Left forelimb (tissue), 1 donor: ENCODE measurements around the gene DCDC1.

Experiments
- DNase-seq: peaks from one replicate; pipeline ENCODE4 v3.0.0-alpha.2; 2018; ENCODE audit warnings: low spot score

DCDC1 gene, protein sequence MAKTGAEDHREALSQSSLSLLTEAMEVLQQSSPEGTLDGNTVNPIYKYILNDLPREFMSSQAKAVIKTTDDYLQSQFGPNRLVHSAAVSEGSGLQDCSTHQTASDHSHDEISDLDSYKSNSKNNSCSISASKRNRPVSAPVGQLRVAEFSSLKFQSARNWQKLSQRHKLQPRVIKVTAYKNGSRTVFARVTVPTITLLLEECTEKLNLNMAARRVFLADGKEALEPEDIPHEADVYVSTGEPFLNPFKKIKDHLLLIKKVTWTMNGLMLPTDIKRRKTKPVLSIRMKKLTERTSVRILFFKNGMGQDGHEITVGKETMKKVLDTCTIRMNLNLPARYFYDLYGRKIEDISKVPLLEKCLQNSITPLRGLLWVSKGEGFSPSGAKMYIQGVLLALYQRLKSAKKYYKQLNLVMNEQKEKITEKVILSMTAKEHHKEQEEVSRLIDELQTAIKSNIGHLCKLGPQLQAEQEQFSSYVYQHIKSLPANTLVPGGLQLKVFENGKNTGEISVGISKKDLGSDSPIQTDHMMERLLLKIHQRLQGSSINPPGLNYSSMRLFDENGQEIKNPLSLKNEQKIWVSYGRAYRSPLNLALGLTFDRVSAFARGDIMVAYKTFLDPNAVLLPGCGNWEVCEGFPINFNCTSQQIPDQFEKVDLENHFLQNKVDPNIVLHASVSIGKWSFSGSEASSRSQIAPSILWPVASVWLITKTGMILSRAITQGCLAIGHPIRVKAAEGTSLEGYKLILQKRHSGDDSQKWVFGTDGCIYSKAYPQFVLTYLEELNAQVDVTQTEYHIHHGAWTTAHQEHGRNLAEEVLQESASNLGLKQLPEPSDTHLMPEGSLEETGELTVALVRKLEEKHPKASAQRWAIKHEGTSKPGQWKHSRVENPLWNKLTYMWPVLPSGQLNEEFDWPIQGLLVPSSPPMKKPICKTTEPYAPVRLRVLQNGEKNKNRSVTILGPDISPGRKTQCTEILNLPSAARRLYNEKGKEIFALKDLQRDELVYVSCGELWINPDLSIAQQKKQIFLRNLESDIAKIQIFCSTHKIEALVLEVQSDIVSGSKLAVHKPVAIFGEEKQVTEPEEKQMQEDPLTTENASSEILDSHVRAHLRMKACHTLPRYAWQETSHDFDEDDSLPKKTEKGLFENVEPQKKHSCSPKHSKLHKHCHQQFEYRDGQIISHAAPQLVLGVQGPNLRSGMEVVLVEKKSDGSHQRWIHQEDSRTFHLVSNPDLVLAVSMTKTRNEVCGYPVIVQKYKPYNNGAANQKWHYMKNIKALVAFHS (N-terminal part only)

DNA sequence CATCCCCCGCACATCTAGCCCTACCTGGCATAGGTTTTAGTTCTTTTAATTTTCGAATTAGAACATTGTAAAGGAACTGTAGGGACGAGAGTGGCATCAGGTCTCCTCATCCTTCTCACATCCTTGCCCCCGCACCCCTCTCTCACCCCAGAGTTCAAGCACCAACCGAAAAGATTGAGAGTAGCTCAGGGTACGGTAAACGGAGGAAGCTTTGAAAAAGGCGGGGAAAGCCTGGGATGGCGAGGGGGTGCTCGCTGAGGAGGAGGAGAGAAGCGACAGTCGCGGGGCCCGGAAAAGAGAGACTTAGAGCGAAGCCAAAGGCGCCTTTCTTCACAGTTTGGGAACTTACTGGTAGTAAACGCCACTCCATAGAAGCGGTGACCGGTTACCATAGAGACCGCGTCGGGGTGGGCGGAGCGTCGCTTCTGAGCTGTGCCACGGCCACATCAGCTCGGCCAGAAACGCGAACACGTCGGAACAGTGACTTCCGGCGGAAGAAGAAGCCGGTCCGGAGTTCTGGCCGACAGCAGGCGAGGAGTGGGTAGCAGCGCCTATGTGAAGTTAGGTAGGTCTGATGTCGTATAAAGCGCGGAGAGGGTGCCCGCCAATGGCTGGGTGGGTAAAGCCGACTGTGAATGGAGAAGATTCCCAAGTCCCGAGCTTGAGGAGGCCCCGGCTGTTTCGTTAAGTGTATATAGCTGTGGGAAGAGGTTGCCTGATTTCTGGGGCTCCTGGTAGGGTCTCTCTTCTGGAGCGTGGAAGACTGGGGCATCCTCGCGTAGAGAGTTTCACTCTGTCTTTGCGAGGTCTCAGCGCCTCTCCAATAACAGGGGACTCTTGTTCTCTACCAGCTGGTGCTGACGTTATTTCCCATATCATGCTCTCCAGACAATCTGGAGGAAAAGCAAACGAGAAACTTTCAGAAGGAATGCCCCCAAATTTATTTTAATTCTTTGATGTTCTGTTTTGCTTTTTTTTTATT is at the start of gene DCDC1, which contains the start of gene DNAJC24:
Gene DCDC1, minus strand, starts transcription at position 392 of the 982 bp plus-strand sequence. CDS start 41,459 bp downstream, outside the sequence.
Gene DNAJC24, plus strand, starts transcription at position 513 of the 982 bp plus-strand sequence. CDS start 889 bp downstream, outside the sequence.
- DNase-seq, result peak; percentile 94

DNA sequence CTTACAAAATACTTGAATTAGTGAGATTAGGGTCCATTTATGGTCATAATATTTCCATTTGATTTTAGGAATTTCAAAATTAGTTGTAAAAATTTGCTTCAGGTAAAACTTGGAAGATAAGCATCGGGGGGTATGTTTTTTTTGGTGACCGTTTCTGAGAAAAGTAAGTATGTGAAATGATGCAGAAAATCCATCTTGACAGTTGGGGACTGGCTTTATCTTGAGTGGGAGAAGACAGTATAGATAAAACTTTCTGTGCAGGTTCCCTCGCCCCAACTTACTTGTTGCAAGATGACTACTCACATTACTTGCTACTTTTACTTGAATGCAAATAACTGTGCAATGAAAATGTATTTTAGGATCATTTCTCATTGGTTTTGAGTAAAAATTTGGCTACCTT is 49.6 kb upstream of the DCDC1 start:
- DNase-seq, result no peak

DNA sequence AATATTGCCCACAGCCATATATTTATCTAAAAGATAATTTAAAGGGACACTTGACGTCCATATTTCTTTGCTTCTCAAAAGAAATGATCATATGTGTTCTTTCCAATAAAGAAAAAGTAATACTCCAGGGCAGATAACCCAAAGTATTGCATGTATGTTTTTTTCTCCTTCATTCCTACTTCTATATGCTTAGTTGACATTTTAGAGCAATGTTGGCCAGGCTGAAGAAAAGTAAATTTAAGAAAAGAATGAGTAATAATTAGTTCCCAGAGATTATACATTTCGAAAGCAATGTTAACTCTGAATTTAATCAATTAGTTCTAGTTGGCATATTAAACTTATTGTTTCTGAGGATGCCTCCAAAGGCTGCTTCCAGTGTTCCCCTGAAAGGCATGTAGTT is 48.3 kb upstream of the DCDC1 start:
- no peak for DNase-seq

DNA sequence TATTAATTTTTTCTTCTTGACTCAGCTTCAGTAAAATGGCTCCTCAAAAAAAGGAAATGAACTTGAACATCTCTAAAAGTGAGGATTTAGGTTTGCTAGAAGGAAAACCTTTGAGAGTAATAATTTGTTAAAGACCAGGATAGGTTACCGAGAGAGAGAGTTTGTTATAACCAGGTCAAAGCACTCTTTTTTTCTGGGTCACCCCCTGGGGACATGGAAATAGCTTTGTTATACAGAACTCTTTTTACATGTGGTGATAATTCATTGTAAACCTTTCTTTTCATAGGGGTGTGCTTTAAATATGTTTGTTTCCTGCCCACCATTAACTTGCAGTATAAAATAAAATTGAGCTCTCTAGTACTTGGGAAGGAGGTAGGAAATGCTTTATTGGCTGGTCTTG is 47.8 kb upstream of the DCDC1 start:
- DNase-seq, result no peak

DNA sequence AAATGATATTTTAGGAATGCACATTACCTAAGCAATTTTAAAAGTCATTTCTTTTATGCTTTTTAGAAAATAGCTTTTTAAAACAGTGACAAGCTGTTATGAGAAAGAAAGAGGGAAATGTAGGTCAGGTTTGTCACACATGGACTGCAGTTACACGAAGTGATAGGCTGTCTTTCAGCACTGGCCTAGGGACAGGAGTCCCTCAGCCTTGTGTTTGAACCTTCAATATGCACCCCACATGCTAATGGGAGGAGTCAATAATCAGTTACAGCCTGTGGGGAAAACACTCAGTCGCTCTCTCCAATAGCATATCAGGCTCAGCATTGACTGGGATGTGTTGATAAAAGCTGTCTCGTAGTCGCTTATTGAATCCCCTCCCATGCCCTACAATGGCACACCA is 45.9 kb upstream of the DCDC1 start:
- DNase-seq, result no peak

DNA sequence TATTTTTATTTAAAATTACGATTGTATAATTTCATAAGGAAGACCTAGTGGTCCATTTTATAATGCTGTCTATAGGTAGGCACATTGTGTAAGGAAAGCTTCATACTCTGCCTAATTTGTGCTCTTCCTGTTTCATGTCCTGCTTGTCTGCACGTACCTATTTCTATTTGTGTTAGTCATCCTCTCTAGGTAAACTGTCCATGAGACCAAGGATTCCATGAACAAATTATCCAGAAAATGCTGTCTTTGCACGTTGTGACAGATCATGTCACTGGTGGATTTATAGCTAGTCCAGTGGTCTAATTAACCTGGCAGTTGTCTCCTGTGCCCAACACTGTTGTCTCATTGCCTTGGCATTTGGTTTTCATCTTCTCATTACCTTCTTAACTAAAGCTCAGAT is 44.8 kb upstream of the DCDC1 start:
- DNase-seq, result no peak

DNA sequence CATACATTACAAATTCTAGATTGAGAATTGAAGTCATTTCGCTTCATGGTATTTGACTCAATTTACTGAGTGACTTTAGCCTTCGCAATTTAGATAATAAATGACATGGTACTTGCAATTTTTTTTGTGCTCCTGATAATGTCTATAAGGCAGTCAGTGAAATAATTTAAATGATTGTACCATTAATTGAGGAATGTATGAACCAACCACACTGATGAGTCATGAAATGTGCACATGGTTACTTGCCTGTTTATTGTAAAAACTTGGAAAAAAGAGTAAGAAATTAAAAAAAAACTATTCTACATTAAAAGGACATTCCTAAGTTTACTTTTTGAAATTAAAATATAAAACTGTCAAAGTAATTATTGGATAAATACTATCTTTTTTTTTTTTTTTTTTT is 43.4 kb upstream of the DCDC1 start:
- DNase-seq, result no peak

DNA sequence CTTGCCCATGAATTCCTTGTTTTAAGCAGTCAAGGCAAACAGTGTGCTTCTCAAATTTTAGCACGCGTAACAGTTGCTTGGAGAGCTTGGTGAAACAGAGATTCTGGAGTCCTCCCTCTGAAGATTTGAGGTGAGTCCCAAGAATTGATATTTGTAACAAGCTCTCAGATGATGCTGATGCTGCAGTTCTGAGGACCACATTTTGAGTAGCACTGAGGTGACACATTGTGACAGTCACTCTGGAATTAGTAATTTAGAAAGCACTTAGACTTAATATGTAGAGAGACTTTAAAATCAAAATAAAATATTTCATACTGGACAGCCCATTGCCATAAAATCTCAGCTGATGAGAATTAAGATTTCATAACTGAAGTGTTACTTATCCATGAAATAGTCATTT is 38.7 kb upstream of the DCDC1 start:
- no peak for DNase-seq

DNA sequence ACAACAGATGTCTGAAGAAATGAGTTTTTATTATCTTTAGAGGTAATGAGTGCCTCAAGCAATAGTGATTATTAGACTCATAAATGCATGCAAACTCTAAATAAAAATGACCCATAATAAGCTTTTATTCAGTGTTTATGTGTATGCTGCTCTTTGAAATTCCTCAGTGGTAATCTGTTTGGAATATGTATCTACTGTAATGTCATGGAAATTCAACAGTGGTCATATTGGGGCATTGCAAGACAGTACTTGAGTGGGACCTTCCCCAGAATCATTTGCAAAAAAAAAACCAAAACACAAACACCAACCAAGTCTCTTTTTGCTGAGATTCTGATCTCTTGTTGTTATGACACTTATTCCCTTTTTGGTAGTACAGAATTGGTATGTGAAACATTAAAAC is 35.1 kb upstream of the DCDC1 start:
- DNase-seq, result no peak

DNA sequence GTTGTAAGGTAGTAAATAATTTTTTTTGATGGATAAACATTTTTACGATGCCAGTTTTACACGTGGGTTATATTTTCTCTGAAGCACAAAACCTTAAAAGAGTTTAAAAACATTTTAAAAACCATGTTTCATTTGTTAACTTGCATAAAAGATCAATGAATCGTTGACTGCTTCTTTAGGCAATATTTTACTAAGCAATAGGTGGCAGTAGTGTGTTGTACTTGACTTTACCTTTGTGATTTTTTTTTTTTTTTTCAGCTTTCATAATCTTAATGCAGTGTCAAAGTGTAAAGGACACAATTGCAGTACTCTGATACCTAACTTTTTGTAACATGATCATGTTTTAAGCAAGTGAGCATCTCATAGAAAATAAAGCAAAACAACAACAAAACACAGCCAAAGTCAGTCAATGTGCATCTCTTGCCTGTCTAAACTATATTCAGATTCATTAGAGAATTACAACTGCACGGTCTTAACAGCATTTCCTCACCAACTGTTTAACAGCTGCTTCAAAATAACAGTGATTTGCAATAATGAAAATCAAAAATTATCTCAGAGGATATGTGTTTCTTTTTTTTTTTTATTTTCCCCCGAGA is 27.8 kb upstream of the DCDC1 start:
- DNase-seq, result no peak

DNA sequence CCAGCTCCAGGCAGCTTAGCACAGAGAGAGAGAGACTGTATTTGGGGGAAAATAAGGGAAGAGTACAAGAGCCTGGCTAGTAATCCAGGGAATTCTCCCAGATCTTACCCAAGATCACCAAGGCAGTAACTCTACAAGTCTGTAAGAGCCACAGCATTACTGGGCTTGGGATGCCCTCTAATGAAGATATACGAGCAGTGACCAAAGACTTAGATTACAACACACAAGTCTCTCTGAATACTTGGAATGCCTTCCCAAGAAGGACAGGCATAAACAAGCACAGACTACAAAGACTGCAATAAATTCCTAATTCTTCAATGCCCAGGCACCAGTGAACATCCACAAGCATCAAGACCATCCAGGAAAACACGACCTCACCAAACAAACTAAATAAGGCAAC is 17.8 kb upstream of the DCDC1 start:
- no peak for DNase-seq

DNA sequence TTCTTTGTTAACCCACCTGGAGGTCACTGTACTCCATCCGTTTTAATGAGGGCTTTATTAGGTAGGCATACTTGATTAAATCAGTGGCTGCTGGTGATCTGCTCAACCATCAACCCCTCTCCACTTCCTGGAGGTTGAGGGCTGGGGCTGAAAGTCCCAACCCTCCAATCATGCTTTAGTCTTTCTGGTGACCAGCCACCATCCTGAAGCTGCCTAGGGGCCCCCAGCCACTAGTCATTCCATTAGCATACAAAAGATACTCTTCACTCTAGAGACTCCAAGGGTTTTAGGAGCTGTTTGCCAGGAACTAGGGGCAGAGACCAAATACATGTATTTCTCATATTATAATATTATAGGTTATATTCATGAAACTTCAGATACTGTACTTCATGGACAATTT is 13.6 kb upstream of the DCDC1 start:
- DNase-seq, result no peak

DNA sequence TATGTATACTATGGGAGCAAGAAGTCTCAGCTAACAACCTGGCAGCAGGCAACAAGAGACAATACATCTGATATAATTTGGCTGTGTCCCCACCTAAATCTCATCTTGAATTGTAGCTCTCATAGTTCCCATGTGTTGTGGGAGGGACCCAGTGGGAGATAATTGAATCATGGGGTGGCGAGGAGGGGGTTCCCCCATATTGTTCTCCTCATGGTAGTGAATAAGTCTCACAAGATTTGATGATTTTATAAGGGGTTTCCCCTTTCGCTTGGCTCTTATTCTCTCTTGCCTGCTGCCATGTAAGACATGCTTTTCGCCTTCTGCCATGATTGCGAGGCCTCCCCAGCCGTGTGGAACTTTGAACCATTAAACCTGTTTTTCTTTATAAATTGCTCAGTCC is 6.3 kb upstream of the DCDC1 start:
- DNase-seq, result no peak

DNA sequence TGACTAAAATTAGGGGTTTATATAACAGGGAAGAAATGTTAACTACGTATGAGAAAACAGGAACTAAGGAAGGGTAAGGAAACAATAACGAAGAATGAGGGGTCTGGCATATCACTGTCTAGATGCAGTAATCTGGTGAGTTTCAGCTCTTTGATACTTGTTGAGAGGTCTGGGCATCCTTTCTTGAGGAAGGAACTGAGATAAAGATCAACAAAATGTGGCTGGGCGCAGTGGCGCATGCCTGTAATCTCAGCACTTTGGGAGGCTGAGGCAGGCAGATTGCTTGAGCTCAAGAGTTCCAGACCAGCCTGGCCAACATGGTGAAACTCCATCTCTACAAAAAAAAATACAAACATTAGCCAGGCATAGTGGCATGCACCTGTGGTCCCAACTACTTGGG is 2.7 kb downstream of the DCDC1 start:
- DNase-seq, result no peak

DNA sequence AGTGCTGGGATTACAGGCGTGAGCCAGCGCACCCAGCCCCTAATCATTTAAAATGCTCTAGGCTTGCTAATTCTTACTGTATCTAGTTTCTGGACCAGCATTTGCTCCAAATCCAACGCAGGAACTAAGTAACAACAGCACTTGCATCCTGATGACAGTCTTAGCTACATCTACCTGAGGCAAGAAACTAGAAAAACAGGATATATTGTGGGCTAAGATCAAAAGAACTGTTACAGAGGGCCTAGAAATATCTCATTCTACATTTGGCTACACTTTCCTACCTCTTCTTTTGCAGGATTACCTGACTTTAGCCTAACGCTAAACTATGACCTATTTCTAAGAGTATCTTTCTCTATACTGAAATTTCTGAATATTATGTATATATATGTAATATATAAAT is 7.8 kb downstream of the DCDC1 start:
- DNase-seq, result no peak

DNA sequence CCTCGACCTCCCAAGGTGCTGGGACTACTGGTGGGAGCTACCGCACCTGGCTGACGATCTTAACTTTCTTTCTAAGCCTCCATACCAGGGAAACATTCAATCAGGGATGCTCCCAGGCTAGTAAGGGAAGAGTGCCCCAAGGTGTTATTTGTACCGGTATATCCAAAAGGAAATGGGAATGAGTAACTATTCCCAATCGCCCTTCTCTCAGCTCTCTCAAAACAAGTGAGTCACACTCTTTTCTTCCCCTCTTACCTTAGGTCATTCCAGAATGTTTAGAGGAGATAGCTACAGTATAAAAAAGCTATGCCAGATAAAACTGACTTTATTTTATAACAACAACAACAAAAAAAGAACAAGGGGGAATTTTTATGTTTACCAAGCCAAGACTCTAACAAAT is 13.7 kb downstream of the DCDC1 start:
- DNase-seq, result no peak

DNA sequence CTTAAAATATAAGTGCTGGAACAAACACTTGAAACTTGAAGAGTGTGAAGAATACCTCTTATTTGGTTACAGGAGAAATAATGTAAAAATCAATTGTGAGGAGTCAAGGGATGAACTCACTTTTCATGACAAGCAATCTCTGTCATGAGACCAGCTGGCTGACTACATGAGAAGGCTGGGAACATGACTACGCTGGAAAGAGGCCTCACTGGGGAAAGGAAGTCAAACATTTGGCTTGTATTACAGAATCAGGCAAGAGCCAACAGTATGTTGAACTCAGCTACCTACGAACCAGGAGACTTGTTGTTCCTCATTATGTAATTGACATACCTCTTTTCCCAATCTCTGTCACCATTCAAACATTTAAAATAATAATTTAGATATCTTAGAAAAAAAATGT is 14.4 kb downstream of the DCDC1 start:
- DNase-seq, result no peak

DNA sequence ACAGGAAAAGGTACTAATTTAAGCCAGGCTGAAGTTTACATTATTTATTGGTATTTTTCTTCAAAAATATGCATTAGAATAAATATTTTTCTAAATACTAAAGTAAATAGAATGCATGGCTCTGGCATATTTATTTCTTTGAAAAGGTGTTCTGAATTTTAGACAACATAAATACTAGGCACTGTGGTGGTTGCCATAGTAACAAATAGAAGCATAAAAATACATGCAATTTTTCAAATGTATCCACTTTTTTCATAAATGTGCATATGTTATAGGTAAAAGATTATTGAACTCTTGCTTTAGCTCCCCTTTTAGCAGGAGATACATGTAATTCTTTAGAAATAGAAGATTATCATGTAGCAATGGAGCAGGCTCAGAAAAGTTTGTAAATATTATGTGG is 18.4 kb downstream of the DCDC1 start:
- no peak for DNase-seq

DNA sequence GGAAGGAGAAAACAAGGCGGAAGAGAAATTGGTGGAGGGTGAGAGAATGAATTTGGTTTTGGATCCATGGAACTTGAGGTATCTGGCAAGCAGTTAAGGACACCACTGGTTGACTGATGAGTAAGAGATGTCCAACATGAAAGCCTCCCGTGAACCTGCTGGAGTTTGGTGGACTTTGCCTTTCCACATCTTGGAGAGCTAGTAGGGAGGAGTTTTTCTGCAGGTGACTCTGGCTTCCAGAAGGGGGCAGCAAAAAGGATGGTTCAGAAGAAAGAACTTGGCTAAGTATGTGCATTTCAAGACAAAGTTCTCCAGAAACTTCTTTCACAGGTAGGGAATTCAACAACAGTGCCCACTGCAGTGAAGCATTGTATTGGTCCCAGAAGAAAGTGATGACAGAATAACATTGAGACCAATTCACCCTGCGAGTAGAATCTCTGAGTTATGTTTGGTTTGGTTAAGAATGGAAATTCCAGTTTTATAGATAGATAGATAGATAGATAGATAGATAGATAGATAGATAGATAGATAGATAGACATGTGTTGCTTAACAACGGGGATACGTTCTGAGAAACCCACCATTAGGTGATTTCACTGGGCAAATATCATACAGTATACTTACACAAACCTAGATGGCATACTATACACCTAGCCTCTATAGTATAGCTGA is 28.5 kb downstream of the DCDC1 start:
- DNase-seq, result no peak

DNA sequence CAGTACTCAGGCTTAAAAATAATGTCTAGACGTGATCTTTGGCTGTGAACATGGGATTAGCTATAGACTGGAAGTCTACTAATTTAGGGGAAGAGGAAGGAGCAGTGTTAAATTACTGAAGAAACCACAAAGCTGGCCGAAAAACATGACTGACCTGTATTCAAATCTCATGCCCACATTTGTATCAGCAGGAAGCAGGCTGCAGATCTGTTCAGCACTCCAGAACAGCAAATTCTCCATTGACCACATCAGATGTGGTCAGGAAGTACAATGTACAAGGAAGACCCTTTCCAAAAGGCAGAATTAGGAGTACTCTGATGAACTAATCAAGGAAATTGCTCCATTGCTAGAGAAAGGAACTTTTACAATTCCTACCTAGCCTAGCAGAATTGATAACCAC is 31.7 kb downstream of the DCDC1 start:
- no peak for DNase-seq
